DND-41 (cell line): ENCODE data around the gene FLT3LG.

Source experiments
- EZH2 ChIP-seq: IDR thresholded peaks from 3 replicates; pipeline ENCODE4 v1.6.1; 2012; ENCODE audit warnings: borderline replicate concordance, low read depth, mild to moderate bottlenecking, moderate library complexity, low read length, inconsistent platforms; ENCODE audit not compliant: severe bottlenecking
- TF ChIP-seq, protein P1 (sequence below): IDR thresholded peaks from 2 replicates; pipeline ENCODE4 v1.5.1; 2012; ENCODE audit warnings: borderline replicate concordance, low read length, moderate library complexity, mild to moderate bottlenecking; ENCODE audit not compliant: poor library complexity, severe bottlenecking; ENCODE audit errors: extremely low read depth

- TF ChIP-seq, protein P1, sequence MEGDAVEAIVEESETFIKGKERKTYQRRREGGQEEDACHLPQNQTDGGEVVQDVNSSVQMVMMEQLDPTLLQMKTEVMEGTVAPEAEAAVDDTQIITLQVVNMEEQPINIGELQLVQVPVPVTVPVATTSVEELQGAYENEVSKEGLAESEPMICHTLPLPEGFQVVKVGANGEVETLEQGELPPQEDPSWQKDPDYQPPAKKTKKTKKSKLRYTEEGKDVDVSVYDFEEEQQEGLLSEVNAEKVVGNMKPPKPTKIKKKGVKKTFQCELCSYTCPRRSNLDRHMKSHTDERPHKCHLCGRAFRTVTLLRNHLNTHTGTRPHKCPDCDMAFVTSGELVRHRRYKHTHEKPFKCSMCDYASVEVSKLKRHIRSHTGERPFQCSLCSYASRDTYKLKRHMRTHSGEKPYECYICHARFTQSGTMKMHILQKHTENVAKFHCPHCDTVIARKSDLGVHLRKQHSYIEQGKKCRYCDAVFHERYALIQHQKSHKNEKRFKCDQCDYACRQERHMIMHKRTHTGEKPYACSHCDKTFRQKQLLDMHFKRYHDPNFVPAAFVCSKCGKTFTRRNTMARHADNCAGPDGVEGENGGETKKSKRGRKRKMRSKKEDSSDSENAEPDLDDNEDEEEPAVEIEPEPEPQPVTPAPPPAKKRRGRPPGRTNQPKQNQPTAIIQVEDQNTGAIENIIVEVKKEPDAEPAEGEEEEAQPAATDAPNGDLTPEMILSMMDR = no peak
- no peak for TF ChIP-seq EZH2
Measured at GRCh38 chr19:49427339-49427738, 46.7 kb upstream of the FLT3LG start.
